K562 (cell line): Measurements from ENCODE around the gene TENT4B. TPM values are rescaled to one million over a fixed set of nuclear protein-coding genes. Genes with fewer than 3 reads are reported as not detected.

ENCODE experiments used
- DPF2 ChIP-seq: fragments of 450-650 bp; IDR thresholded peaks from 2 replicates; pipeline ENCODE4 v1.6.1; 2016
- MEIS2 ChIP-seq: fragments of 450-650 bp; IDR thresholded peaks from 2 replicates; pipeline ENCODE4 v1.6.1; 2014; ENCODE audit warnings: mild to moderate bottlenecking; ENCODE audit not compliant: partially characterized antibody
- MYC ChIP-seq, 2 experiments: fragments of 250-450 bp in 1 of 2; sonication (Bioruptor Pico) in 1 of 2; IDR thresholded peaks; 2 replicates each; pipeline versions ENCODE4 v1.5.1 to v1.6.1; 2012 to 2021; ENCODE audit warnings: low read depth in 2 of 2, borderline replicate concordance in 1 of 2, improper control_type of control experiment in 1 of 2, low read length in 1 of 2, mild to moderate bottlenecking in 1 of 2, moderate library complexity in 1 of 2
- PBX2 ChIP-seq, 2 experiments: IDR thresholded peaks in 1 of 2; conservative IDR thresholded peaks in 1 of 2; 2 replicates each; pipeline ENCODE4 v1.6.1; 2016; ENCODE audit warnings: low read depth in 2 of 2, mild to moderate bottlenecking in 1 of 2, missing compliant biosample characterization in 1 of 2, missing genetic modification characterization in 1 of 2, moderate library complexity in 1 of 2
- SMARCE1 ChIP-seq: fragments of 450-650 bp; IDR thresholded peaks from 2 replicates; pipeline ENCODE4 v1.7.1; 2016; ENCODE audit warnings: mild to moderate bottlenecking
- SP1 ChIP-seq: sonication (generic); formaldehyde crosslinking; IDR thresholded peaks from 2 replicates; pipeline ENCODE4 v1.8.1; 2022; ENCODE audit warnings: mild to moderate bottlenecking, missing genetic modification reagents
- STAT5B ChIP-seq: fragments of 250-450 bp; sonication (Bioruptor Pico); IDR thresholded peaks from 2 replicates; pipeline ENCODE4 v1.8.0; 2021; ENCODE audit warnings: mild to moderate bottlenecking, inconsistent platforms
- ZNF184 ChIP-seq: sonication (generic); formaldehyde crosslinking; IDR thresholded peaks from 2 replicates; pipeline ENCODE4 v1.5.0; 2020; ENCODE audit warnings: missing genetic modification reagents
- ZNF318 ChIP-seq, 2 experiments: fragments of 450-650 bp; IDR thresholded peaks; 2 replicates each; pipeline ENCODE4 v1.6.1; 2016; ENCODE audit warnings: mild to moderate bottlenecking in 2 of 2, borderline replicate concordance in 1 of 2, low read depth in 1 of 2, moderate library complexity in 1 of 2
- ZNF41 ChIP-seq: fragments of 250-450 bp; sonication (Bioruptor Pico); conservative IDR thresholded peaks from 2 replicates; pipeline ENCODE4 v1.4.0; 2020; ENCODE audit warnings: mild to moderate bottlenecking
- ZNF445 ChIP-seq: fragments of 250-450 bp; sonication (Bioruptor Pico); IDR thresholded peaks from 2 replicates; pipeline ENCODE4 v1.4.0; 2020; ENCODE audit warnings: low read depth, mild to moderate bottlenecking, moderate library complexity
- polyA plus RNA-seq, 8 experiments: library from polyadenylated mRNA; depleted of rRNA in 4 of 8; stranded (reverse) in 5 of 8; unstranded in 3 of 8; fragments of >200 nt; fragmentation: Nextera tagmentation in 2 of 8; fragmentation: Illumina TruSeq in 1 of 8; extraction: Ambion mirVana in 2 of 8; extraction: Trizol in 1 of 8; gene quantifications; 2 replicates each; pipeline versions ENCODE4 v1.2.1 to v1.2.3, GENCODE V29; 2011 to 2014; ENCODE audit warnings: inconsistent platforms in 1 of 8, missing spikeins in 1 of 8
- total RNA-seq, 7 experiments: library from RNA; depleted of rRNA in 6 of 7; stranded (reverse); fragments of >200 nt in 6 of 7; fragmentation: Illumina TruSeq in 2 of 7; extraction: Trizol in 2 of 7; gene quantifications; 2 replicates each; pipeline versions ENCODE4 v1.2.1 to v1.2.3, GENCODE V29; 2011 to 2021; ENCODE audit warnings: low replicate concordance in 1 of 7

The TENT4B gene
- total and polyA plus RNA-seq, 9 of the 15 experiments (the other 6 are each of a cell fraction or from before 2014, with no cell fraction given): 5.2 to 8.4 (median 7.0) TPM

- TF ChIP-seq ZNF318 (IDR thresholded peaks at IDR 0.05; ENCODE audit: borderline replicate concordance in 1 of 2, low read depth in 1 of 2): 0 out of 4 replicates have a peak, but pooled peaks of 1 of the 2 experiments have one; percentile 44
- TF ChIP-seq ZNF184 (CRISPR knock-in tag): no peak
- TF ChIP-seq MYC (IDR thresholded peaks at IDR 0.05; ENCODE audit: low read depth, low read length): peak; percentile 85
- TF ChIP-seq MYC (CRISPR knock-in tag; IDR thresholded peaks at IDR 0.05; ENCODE audit: borderline replicate concordance, low read depth): no peak
- TF ChIP-seq ZNF445 (CRISPR knock-in tag): no peak
- TF ChIP-seq MEIS2: peak; percentile 37
- TF ChIP-seq ZNF41 (CRISPR knock-in tag): no peak
- 0 out of 2 replicates have a peak, but pooled peaks have one; percentile 35 for TF ChIP-seq SP1 (CRISPR knock-in tag)
- TF ChIP-seq SMARCE1: peak; percentile 87
- TF ChIP-seq DPF2: peak; percentile 87
- TF ChIP-seq STAT5B (CRISPR knock-in tag): no peak
- TF ChIP-seq PBX2 (CRISPR knock-in tag; IDR thresholded peaks at IDR 0.05; ENCODE audit: low read depth): no peak
- no peak for TF ChIP-seq PBX2 (tag; conservative IDR thresholded peaks at IDR 0.05; ENCODE audit: low read depth)
Measured at GRCh38 chr16:50245417-50246298, 92.6 kb downstream of the TENT4B start (continued).
